Keratinocyte (primary cell): ENCODE measurements around the gene LAD1. TPM values are rescaled to one million over a fixed set of nuclear protein-coding genes. Genes with fewer than 3 reads are reported as not detected.

Source experiments
- DNase-seq: peaks from one replicate; pipeline ENCODE4 v3.0.0-alpha.2; 2011; ENCODE audit warnings: low read depth, missing footprints, low spot score
- FAIRE-seq: peaks from 2 replicates; lab custom pipeline; 2011; peaks lifted over from hg19 to GRCh38; lab: Jason Lieb, UNC
- H2AFZ ChIP-seq: 2 replicates; pipeline ENCODE4 v1.6.0; 2012; ENCODE audit warnings: low read length, control low read depth, inconsistent platforms; ENCODE audit not compliant: control insufficient read depth
- H3K27ac ChIP-seq: 2 replicates; pipeline ENCODE4 v1.5.1; 2011; ENCODE audit warnings: low read length; ENCODE audit not compliant: control insufficient read depth, insufficient read depth
- H3K27me3 ChIP-seq: 3 replicates; pipeline ENCODE4 v1.6.0; 2011; ENCODE audit warnings: low read length; ENCODE audit not compliant: control insufficient read depth, insufficient read depth; ENCODE audit errors: extremely low read depth
- H3K36me3 ChIP-seq, 2 experiments: 2 replicates in 1 of 2; 3 replicates in 1 of 2; pipeline ENCODE4 v1.5.1; 2011; ENCODE audit warnings: low read length in 2 of 2, mild to moderate bottlenecking in 1 of 2; ENCODE audit not compliant: control insufficient read depth in 2 of 2, insufficient read depth in 2 of 2; ENCODE audit errors: extremely low read depth in 1 of 2
- H3K4me1 ChIP-seq: 3 replicates; pipeline ENCODE4 v1.5.1; 2011; ENCODE audit warnings: low read length; ENCODE audit not compliant: control insufficient read depth, insufficient read depth; ENCODE audit errors: extremely low read depth
- H3K4me2 ChIP-seq: 3 replicates; pipeline ENCODE4 v1.6.0; 2011; ENCODE audit warnings: low read depth, low read length; ENCODE audit not compliant: control insufficient read depth, insufficient read depth; ENCODE audit errors: extremely low read depth
- H3K4me3 ChIP-seq, 3 experiments: fragments of 200-600 bp in 1 of 3; sonication (generic) in 1 of 3; 2 replicates in 2 of 3; 3 replicates in 1 of 3; pipeline ENCODE4 v1.5.1; 2011 to 2016; ENCODE audit warnings: low read length in 3 of 3, mild to moderate bottlenecking in 3 of 3, control low read depth in 2 of 3, inconsistent platforms in 1 of 3, low read depth in 1 of 3, mixed read lengths in 1 of 3, mixed run types in 1 of 3, moderate library complexity in 1 of 3; ENCODE audit not compliant: control insufficient read depth in 2 of 3, insufficient read depth in 2 of 3; ENCODE audit errors: extremely low read depth in 1 of 3
- H3K79me2 ChIP-seq: 2 replicates; pipeline ENCODE4 v1.6.0; 2012; ENCODE audit warnings: low read length; ENCODE audit not compliant: control insufficient read depth, insufficient read depth
- H3K9ac ChIP-seq: 3 replicates; pipeline ENCODE4 v1.6.0; 2011; ENCODE audit warnings: low read length; ENCODE audit not compliant: control insufficient read depth, insufficient read depth; ENCODE audit errors: extremely low read depth
- H3K9me1 ChIP-seq: 3 replicates; pipeline ENCODE4 v1.6.0; 2011; ENCODE audit warnings: low read length; ENCODE audit not compliant: control insufficient read depth, insufficient read depth; ENCODE audit errors: extremely low read depth
- H3K9me3 ChIP-seq: 2 replicates; pipeline ENCODE4 v1.5.1; 2012; ENCODE audit warnings: low read depth, low read length; ENCODE audit not compliant: control insufficient read depth
- H4K20me1 ChIP-seq: 3 replicates; pipeline ENCODE4 v1.6.0; 2011; ENCODE audit warnings: low read length; ENCODE audit not compliant: control insufficient read depth, insufficient read depth; ENCODE audit errors: extremely low read depth
- CTCF ChIP-seq, 3 experiments: IDR thresholded peaks in 1 of 3; conservative IDR thresholded peaks in 1 of 3; optimal IDR thresholded peaks in 1 of 3; 2 replicates in 2 of 3; 3 replicates in 1 of 3; pipeline versions ENCODE3 to v1.5.1; 2011; ENCODE audit warnings: low read length in 3 of 3, mild to moderate bottlenecking in 3 of 3, moderate library complexity in 2 of 3, control low read depth in 1 of 3, inconsistent platforms in 1 of 3; ENCODE audit not compliant: insufficient read depth in 2 of 3; ENCODE audit errors: extremely low read depth in 1 of 3
- EZH2 ChIP-seq: IDR thresholded peaks from one replicate; pipeline ENCODE4 v1.6.1; 2012; ENCODE audit warnings: inconsistent platforms, mild to moderate bottlenecking, low read length, moderate library complexity
- dilution Hi-C: fragments of 300-500 bp; cut with MboI; formaldehyde crosslinking; loops from one replicate; pipeline ENCODE4 v1.7.0; 2020; ENCODE audit warnings: low sequenced_read_pairs; ENCODE audit not compliant: extremely low pct_ligation_motif_present
- polyA plus RNA-seq, 5 experiments: library from polyadenylated mRNA; depleted of rRNA in 3 of 5; stranded (reverse) in 3 of 5; stranded (forward) in 1 of 5; unstranded in 1 of 5; fragments of >200 nt; gene quantifications; 1 replicate in 1 of 5; 2 replicates in 3 of 5; 3 replicates in 1 of 5; pipeline versions ENCODE4 v1.2.1 to v1.2.3, GENCODE V29; 2011 to 2012; ENCODE audit warnings: missing spikeins in 2 of 5, low read depth in 1 of 5, low replicate concordance in 1 of 5

Gene LAD1
- polyA plus RNA-seq, 1 donor (not counting 4 experiments of a cell fraction or from before 2014, with no cell fraction given) = 82.9 TPM

- Histone ChIP-seq H3K9me1 (no peaks in the 10 kb centered on the region), H4K20me1 (no peaks in the 10 kb centered on the region), H3K4me3 (no peak overlapping the region), H3K36me3 (no peaks in the 10 kb centered on the region), H3K27me3 (peaks cover 2% of the 10 kb centered on the region), H3K79me2 (no peaks in the 10 kb centered on the region), H3K4me2 (no peak overlapping the region), H3K9ac (no peak overlapping the region), H3K9me3 (no peaks in the 10 kb centered on the region), H3K27ac (no peak overlapping the region), H3K4me1 (peaks cover 41% of the 10 kb centered on the region), H2AFZ (no peak overlapping the region)
- DNase-seq (no peak), FAIRE-seq (no peak)
- TF ChIP-seq CTCF (optimal IDR thresholded peaks at IDR 0.05 in 1 of 3, IDR thresholded peaks at IDR 0.05 in 1 of 3, conservative IDR thresholded peaks at IDR 0.05 in 1 of 3; ENCODE audit: extremely low read depth in 1 of 3, insufficient read depth in 2 of 3, low read length in 3 of 3) (no peak), EZH2 (no peak)
- dilution Hi-C loops = no loop called here
These were observed 41.9 kb downstream of the LAD1 start for GRCh38 chr1:201357211-201357610.

DNA sequence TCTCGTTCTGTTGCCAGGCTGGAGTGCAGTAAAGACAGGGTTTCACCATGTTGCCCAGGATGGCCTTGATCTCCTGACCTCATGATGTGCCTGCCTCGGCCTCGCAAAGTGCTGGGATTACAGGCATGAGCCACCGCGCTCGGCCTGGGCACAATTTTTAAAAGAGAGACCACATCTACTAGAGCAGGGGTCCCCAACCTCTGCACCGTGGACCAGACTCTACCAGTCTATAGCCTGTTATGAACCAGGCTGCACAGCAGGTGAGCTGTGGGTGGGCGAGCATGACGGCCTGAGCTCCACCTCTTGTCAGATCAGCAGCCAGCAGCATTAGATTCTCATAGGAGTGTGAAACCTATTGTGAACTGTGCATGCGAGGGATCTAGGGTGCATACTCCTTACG lies 42.4 kb downstream of the LAD1 start:
- peaks cover 41% of the 10 kb centered on the region for H3K4me1 ChIP-seq

More for the DNA sequence above, 42.4 kb downstream of the LAD1 start:
- Histone ChIP-seq H3K36me3 (no peaks in the 10 kb centered on the region), H3K9me3 (no peaks in the 10 kb centered on the region), H3K9me1 (no peaks in the 10 kb centered on the region), H3K79me2 (no peaks in the 10 kb centered on the region), H3K9ac (no peak overlapping the region), H4K20me1 (no peaks in the 10 kb centered on the region), H3K4me3 (no peak overlapping the region), H2AFZ (no peak overlapping the region), H3K27me3 (no peaks in the 10 kb centered on the region), H3K27ac (no peak overlapping the region), H3K4me2 (no peak overlapping the region)
- TF ChIP-seq EZH2 (no peak), CTCF (optimal IDR thresholded peaks at IDR 0.05 in 1 of 3, IDR thresholded peaks at IDR 0.05 in 1 of 3, conservative IDR thresholded peaks at IDR 0.05 in 1 of 3; ENCODE audit: extremely low read depth in 1 of 3, insufficient read depth in 2 of 3, low read length in 3 of 3) (no peak)
- dilution Hi-C loops = no loop called here
- DNase-seq (no peak), FAIRE-seq (no peak)
